ENCODE data around the gene KCNK4.

The KCNK4 gene

DNA sequence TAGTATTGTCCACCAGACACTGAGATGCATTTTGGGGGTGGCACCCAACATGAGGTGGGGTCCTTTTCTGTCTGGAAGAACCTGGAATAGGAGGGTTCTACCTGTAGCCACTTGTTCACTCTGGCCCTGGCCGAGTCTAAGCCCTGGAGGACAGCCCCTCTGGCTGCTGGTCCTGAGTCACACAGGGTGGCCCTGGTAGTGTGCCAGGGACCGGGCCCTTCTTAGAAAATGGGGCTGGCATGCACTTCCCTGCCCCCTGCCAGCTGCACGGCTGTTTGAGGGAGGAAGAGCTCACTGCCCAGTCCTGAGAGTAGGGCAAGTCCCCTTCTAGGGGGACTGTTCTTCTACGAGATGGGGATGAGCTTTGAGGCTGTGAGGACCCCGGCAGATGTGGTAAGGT is 37.6 kb upstream of the KCNK4 start:
- DNase-seq (ENCODE audit: low spot score): peak; percentile 29

DNA sequence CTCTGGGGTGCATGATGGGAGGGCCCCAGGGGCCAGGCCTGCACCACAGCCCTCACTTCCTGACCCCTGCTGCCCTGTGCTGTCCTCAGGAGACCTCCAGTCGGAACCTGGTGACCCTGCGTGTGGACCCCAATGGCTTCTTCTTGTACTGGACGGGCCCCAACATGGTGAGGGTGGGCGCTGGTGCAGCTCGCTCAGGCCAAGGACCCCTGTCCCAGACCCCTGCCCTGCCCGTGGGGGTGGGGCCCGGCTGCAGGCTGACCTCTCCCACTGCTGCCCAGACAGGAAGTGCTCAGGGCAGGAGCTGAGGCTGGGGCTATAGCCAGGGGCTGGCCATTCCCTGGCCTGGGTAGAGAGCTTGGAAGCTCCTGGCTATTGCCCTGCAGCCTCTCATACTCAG is 36.8 kb upstream of the KCNK4 start:
- DNase-seq (ENCODE audit: low spot score): no peak

GRCh38 chr11:64255135-64256128 is 35.7 kb upstream of the KCNK4 start:
- DNase-seq (ENCODE audit: low spot score): no peak

DNA sequence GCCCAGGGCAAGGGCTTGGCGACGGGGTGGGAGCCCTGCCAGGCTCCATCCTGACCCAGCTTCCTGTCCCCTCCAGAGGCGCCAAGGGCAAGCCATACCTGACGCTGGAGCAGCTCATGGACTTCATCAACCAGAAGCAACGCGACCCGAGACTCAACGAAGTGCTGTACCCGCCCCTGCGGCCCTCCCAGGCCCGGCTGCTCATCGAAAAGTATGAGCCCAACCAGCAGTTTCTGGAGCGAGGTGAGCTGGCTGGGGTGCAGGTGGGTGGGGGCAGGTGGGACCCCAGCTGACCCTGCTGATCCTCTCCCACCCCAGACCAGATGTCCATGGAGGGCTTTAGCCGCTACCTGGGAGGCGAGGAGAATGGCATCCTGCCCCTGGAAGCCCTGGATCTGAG is 34.8 kb upstream of the KCNK4 start:
- no peak for DNase-seq (ENCODE audit: low spot score)

DNA sequence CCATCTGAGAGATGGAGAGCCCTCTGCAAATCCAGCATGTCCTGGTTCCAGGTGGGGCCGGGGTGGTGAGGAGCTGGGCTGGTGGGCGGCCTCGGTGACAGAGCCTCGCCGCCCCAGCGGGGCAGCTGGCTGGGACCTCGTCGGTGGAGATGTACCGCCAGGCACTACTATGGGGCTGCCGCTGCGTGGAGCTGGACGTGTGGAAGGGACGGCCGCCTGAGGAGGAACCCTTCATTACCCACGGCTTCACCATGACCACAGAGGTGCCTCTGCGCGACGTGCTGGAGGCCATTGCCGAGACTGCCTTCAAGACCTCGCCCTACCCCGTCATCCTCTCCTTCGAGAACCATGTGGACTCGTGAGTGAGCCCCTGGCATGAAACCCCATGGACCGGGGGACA is 32.7 kb upstream of the KCNK4 start:
- no peak for DNase-seq (ENCODE audit: low spot score)

- no peak for DNase-seq (ENCODE audit: low spot score)
These were observed 32.1 kb upstream of the KCNK4 start for GRCh38 chr11:64258946-64259532.

DNA sequence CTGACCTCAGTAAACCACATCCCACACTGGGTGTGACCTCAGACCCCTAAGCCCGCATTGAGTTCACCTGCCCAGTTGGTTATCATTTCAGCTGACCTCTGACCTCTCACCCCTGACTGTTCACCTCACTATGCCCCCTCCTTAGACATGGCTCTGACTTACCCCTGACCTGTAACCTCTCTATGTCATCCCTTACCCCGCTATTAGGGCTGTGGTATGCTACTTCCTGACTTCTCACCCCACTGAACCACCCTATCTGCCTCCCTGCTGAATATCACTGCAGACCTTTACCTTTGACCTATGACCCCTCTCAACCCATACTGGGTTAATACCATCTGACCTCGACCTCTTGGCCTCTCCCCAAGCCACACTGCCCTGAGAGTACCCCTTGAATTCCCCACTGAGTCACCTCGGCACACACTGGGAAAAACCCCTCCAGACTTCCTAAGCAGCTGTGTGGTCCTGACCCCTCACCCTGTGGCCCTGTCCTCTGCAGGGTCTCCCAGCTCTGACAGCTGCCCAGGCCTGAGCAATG is 31.5 kb upstream of the KCNK4 start:
- no peak for DNase-seq (ENCODE audit: low spot score)

DNA sequence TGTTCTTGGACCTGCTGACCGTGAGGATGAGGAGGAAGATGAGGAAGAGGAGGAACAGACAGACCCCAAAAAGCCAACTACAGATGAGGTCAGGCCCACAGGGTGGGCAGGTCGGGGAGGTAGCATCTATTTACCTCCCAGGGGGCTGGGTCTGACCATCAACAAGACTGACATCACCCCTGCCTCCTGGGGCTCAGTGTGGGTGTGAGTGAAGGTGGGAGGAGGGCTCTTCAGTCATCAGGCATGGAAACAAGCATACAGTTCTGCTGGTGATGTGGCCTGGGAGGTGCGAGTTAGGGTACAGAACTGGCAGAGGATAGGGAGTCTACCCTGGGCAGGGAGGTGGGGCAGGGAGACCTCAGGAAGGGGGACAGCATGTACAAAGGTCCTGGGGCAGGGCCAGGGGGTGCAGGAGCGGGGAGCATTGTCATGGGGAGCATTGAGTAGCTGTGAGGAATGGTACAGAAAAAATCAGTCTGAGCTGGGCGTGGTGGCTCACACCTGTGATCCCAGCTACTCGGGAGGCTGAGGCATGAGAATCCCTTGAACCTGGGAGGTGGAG is 30.9 kb upstream of the KCNK4 start:
- DNase-seq (ENCODE audit: low spot score): no peak

- no peak for DNase-seq (ENCODE audit: low spot score)
These were observed 29.5 kb upstream of the KCNK4 start for GRCh38 chr11:64261556-64262080.

DNA sequence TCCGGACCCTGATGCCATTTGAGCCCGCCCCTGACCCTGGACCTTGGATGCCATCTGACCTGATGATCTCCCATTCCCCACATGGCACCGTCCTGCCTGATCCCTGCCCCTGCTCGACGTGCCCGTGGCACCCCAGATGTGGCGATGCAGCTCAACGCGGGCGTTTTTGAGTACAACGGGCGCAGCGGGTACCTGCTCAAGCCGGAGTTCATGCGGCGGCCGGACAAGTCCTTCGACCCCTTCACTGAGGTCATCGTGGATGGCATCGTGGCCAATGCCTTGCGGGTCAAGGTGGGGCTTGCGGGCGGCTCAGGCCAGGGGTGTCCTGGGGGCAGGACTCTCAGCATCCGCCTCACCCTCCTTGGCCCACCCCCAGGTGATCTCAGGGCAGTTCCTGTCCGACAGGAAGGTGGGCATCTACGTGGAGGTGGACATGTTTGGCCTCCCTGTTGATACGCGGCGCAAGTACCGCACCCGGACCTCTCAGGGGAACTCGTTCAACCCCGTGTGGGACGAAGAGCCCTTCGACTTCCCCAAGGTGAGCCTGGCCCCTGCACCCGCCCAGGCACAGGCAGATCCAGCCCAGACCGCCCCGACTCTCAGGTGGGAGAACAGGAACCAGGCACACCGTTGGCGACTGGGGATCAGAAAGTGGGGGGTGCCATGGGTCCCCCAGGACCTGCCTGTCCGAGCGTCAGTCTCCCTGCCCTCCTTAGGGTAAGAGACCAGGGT is 28.7 kb upstream of the KCNK4 start:
- no peak for DNase-seq (ENCODE audit: low spot score)

GRCh38 chr11:64263021-64263946 is 27.8 kb upstream of the KCNK4 start:
- DNase-seq (ENCODE audit: low spot score): peak; percentile 19

GRCh38 chr11:64263947-64264317 is 27.2 kb upstream of the KCNK4 start:
- no peak for DNase-seq (ENCODE audit: low spot score)

DNA sequence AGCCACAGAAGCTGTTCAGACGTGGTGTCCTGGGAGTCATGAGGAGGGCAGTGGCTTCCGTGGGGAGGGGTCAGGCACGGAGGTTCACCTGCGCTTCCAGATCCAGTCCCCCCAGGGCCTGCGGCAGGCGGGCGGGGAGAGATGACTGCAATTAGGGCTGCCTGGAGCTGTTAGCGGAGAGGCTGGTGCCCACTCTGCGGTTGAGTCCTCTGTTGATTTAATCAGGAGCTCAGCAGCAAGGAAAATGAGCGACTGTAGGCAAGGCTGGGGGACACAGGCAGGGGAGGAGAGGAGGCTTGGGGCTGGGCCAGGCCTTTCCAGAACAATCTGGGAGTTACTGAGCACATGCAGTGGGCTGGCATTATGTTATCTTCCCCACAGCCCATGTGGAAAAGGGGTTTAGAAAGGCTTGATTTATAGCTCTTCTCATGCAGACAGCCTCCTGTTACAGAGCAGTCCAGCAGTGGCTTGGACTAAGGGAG is 26.7 kb upstream of the KCNK4 start:
- DNase-seq (ENCODE audit: low spot score): no peak

- DNase-seq (ENCODE audit: low spot score): no peak
These were observed 25.6 kb upstream of the KCNK4 start for GRCh38 chr11:64265176-64266160.

DNA sequence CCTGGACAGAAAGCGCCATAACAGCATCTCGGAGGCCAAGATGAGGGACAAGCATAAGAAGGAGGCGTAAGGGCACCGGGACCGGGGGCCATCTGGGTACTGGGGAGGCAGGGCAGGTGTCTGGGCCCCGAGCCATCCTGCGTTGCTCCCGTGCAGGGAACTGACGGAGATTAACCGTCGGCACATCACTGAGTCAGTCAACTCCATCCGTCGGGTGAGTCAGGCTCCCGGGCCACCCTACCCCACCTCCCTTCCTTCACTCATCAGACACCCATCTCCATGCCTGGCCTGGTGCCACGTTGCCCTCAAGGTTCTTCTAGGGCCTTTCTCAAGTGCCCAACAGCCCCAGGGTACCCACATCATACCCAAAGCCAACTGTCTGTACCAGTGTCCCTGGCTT is 24.8 kb upstream of the KCNK4 start:
- no peak for DNase-seq (ENCODE audit: low spot score)

- no peak for DNase-seq (ENCODE audit: low spot score)
These were observed 23.7 kb upstream of the KCNK4 start for GRCh38 chr11:64267207-64267945.

DNA sequence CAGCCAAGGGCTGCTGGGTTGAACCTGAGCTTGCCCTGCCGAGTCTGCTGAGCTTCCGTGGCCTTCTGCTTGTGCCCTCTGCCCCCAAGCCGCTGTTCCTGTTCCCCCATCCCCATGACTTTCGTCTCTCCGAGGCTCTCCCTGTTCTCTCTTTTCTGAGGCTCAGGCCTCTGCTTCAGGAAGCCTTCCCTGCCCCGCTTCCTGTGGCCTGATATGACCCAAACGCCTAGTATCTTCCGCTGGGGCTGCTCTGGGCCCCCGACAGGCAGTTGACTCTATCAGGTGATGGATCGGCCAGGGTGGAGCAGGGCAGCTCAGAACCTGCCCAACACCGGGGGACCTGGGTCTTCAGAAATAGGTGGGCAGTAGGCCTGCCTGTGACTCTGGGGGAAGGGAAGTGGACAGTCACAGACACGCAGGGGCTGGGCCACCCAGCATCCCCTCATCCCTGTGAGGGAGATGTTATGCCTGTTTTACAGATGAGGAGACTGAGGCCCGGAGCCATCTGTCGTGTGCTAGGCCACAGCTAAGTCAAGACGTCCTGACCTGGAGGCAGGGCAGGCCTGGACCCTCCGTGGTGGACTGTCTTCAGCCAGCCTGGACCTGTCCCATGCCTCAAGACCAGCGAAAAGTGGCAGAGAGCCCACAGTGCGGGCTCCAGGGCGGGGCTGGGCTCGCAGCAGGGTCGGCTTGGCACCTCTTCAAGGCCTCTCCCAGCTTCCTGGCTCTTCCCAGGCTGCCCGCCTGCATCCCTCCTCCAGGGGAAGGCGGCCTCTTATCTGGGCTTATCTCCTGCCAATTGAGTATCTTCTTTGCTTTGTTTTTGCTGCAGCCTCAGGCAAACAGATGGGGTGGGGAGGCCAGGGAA is 22.8 kb upstream of the KCNK4 start:
- no peak for DNase-seq (ENCODE audit: low spot score)
